HuH-7 (cell line): ENCODE results near the gene NKAIN4.
"Not testable (repeated sequence)": the region's sequence is repeated elsewhere in the genome, so short reads cannot be mapped to it uniquely, and the experiment has no call there.

Source experiments
- DNase-seq: peaks from one replicate; pipeline ENCODE4 v3.0.0; 2011; ENCODE audit warnings: low spot score

Gene NKAIN4

GRCh38 chr20:63235399-63235983, 18.8 kb downstream of the NKAIN4 start, which contains the start of gene BIRC7:
TSS of gene BIRC7 (plus strand) at chr20:63235905. CDS start at chr20:63236097, 192 bp downstream.
- no peak for DNase-seq

- DNase-seq: peak; percentile 90
These were observed 19.4 kb downstream of the NKAIN4 start for GRCh38 chr20:63234693-63235398.

- no peak for DNase-seq
These were observed 20.3 kb downstream of the NKAIN4 start for GRCh38 chr20:63233924-63234323.

- DNase-seq: no peak
These were observed 21.3 kb downstream of the NKAIN4 start for GRCh38 chr20:63233061-63233344.

- no peak for DNase-seq
These were observed 21.8 kb downstream of the NKAIN4 start for GRCh38 chr20:63232235-63233060.

GRCh38 chr20:63230800-63231268, 23.4 kb downstream of the NKAIN4 start:
- peak; percentile 92 for DNase-seq

- DNase-seq: no peak
These were observed 25.5 kb downstream of the NKAIN4 start for GRCh38 chr20:63228806-63229205.

GRCh38 chr20:63227260-63227659, 27.0 kb downstream of the NKAIN4 start:
- no peak for DNase-seq

GRCh38 chr20:63226042-63226943, 28.0 kb downstream of the NKAIN4 start:
- no peak for DNase-seq

GRCh38 chr20:63225082-63225454, 29.2 kb downstream of the NKAIN4 start:
- DNase-seq: no peak

GRCh38 chr20:63224412-63225081, 29.7 kb downstream of the NKAIN4 start:
- peak; percentile 71 for DNase-seq

GRCh38 chr20:63223826-63224207, 30.4 kb downstream of the NKAIN4 start:
- DNase-seq: no peak

- peak; percentile 76 for DNase-seq
These were observed 31.0 kb downstream of the NKAIN4 start for GRCh38 chr20:63223121-63223825.

- DNase-seq: no peak
These were observed 31.7 kb downstream of the NKAIN4 start for GRCh38 chr20:63222541-63222940.

- not testable (repeated sequence) for DNase-seq
These were observed 32.7 kb downstream of the NKAIN4 start for GRCh38 chr20:63221400-63222053.

- DNase-seq: no peak
These were observed 33.4 kb downstream of the NKAIN4 start for GRCh38 chr20:63220696-63221399.

GRCh38 chr20:63219866-63220521, 34.3 kb downstream of the NKAIN4 start:
- DNase-seq: no peak

- no peak for DNase-seq
These were observed 34.8 kb downstream of the NKAIN4 start for GRCh38 chr20:63219447-63219821.
